Spleen (tissue), 7 donors: Measurements from ENCODE around the gene RSPH10B2.

ENCODE experiments used
- CTCF ChIP-seq, 11 experiments: fragments of 200-600 bp in 7 of 11; fragments of 450-650 bp in 4 of 11; sonication (generic) in 4 of 11; IDR thresholded peaks in 8 of 11; conservative IDR thresholded peaks in 3 of 11; 1 replicate in 7 of 11; 2 replicates in 4 of 11; pipeline versions ENCODE4 v1.4.0 to v1.8.0; 2016 to 2021; ENCODE audit warnings: antibody characterized with exemption in 11 of 11, inconsistent platforms in 4 of 11, mild to moderate bottlenecking in 1 of 11
- POLR2AphosphoS5 ChIP-seq, 3 donors: sonication (generic); formaldehyde crosslinking; IDR thresholded peaks; one replicate each; pipeline ENCODE4 v1.5.1; 2017; ENCODE audit warnings: antibody characterized with exemption in 3 of 3
- donor health status: DM: no; HTN: no; CAD: no; lungs with moderate emphysema.
- donor health status: DM: no; HTN: no; CAD: no.
- donor health status: DM: no; HTN: no; CAD: no.

GRCh38 chr7:6706666-6707407 is 47.1 kb upstream of the RSPH10B2 start, which contains the start of gene ZNF12:
- TF ChIP-seq CTCF (IDR thresholded peaks at IDR 0.05 in 8 of 11, conservative IDR thresholded peaks at IDR 0.05 in 3 of 11) (peak in 3 of 11 experiments; percentile 9 to 29 (median 19)), POLR2AphosphoS5 (IDR thresholded peaks at IDR 0.05) (peak; percentile 93 to 96 (median 94))
